ENCODE data around the gene SERINC2.

DNA sequence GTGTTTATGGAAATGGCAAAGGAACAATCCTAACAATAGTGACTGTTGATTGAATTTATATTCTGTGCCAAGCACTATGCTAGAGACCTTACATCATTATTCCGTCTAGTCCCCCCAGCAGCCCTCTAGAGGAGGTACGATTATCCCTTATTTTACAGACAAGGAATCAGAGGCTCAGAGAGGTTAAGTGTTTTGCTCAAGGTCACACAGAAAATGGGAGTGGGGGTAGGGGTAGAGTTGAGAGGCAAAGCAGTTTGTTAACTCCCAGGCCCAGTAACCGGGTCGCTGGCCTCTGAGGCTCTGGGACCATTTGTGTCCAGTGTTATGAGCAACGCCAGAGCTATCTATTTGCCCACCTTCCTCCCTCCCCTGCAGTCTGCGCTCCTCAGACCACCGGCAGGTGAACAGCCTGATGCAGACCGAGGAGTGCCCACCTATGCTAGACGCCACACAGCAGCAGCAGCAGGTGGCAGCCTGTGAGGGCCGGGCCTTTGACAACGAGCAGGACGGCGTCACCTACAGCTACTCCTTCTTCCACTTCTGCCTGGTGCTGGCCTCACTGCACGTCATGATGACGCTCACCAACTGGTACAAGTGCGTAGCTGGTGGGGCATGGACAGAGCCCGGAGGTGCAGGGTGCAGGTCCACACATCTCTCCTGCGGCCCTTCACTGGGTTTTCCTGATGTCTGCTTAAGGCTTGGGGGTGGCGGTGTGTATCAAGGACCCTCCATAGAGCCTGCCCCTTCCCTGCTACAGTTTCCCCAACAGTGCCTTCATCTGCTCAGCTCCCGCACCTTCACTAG lies 19.8 kb downstream of the SERINC2 start:
- no peak for TF ChIP-seq CTCF (IDR thresholded peaks at IDR 0.05)
- TF ChIP-seq POLR2AphosphoS5 (IDR thresholded peaks at IDR 0.05; ENCODE audit: insufficient read depth in 1 of 2, low read depth in 1 of 2), result no peak
- no peak for TF ChIP-seq POLR2A (IDR thresholded peaks at IDR 0.05)

Measured in vagina (tissue), 2 donors.